ENCODE data around the gene SKI. TPM values are rescaled to one million over a fixed set of nuclear protein-coding genes. Genes with fewer than 3 reads are reported as not detected.
A peak's percentile ranks its signal among the peaks of the same experiment; 100 is the strongest.

SKI gene
- total RNA-seq, 6 donors from 2014 or later, result 57.3 to 108 (median 96.9) TPM

GRCh38 chr1:2193514-2194281, 34.4 kb upstream of the SKI start:
- Histone ChIP-seq H3K4me3 (peak overlapping the region; percentile 2 to 79 (median 77)), H3K4me1 (peaks cover 46 to 68% (median 59%) of the 10 kb centered on the region in 4 donors), H3K27ac (peak overlapping the region; percentile 85 to 96 (median 94)), H3K36me3 (no peaks in the 10 kb centered on the region), H3K27me3 (no peaks in the 10 kb centered on the region), H3K9me3 (no peaks in the 10 kb centered on the region)
- ATAC-seq (ENCODE audit: low FRiP score in 2 of 2) (no peak), DNase-seq (peak in 1 of 2 donors; percentile 86)
- WGBS, 2 donors, result 47 to 56% methylated on average over 18 to 25 of the region's 44 CpGs
- TF ChIP-seq POLR2A (IDR thresholded peaks at IDR 0.05) (no peak), EP300 (IDR thresholded peaks at IDR 0.05) (no peak), CTCF (IDR thresholded peaks at IDR 0.05) (no peak), POLR2AphosphoS5 (IDR thresholded peaks at IDR 0.05) (no peak)

GRCh38 chr1:2194319-2194897, 33.7 kb upstream of the SKI start, which contains the start of gene FAAP20:
TSS of gene FAAP20 (minus strand) at chr1:2194772. CDS start at chr1:2194749, 23 bp downstream.
- peaks cover 48 to 69% (median 63%) of the 10 kb centered on the region in 4 donors for H3K4me1 ChIP-seq

GRCh38 chr1:2194898-2195673, 33.0 kb upstream of the SKI start:
- TF ChIP-seq POLR2A (IDR thresholded peaks at IDR 0.05) (peak in 1 of 4 donors; percentile 56), CTCF (IDR thresholded peaks at IDR 0.05) (peak; percentile 91 to 99 (median 96)), EP300 (IDR thresholded peaks at IDR 0.05) (no peak), POLR2AphosphoS5 (IDR thresholded peaks at IDR 0.05) (peak in 1 of 2 donors; percentile 45)
- WGBS, 2 donors, result 0 to 1% methylated on average over 6 to 20 of the region's 35 CpGs
- ATAC-seq (ENCODE audit: low FRiP score in 2 of 2) (peak; percentile 86 to 88), DNase-seq (peak; percentile 90 to 97)
- Histone ChIP-seq H3K9me3 (no peaks in the 10 kb centered on the region), H3K27me3 (no peaks in the 10 kb centered on the region), H3K4me3 (peak overlapping the region; percentile 75 to 79 (median 77)), H3K4me1 (peaks cover 48 to 69% (median 66%) of the 10 kb centered on the region in 4 donors), H3K27ac (peak overlapping the region; percentile 85 to 96 (median 94)), H3K36me3 (no peaks in the 10 kb centered on the region)

More at GRCh38 chr1:2194319-2194897, 33.7 kb upstream of the SKI start, which contains the start of gene FAAP20:
- 17% methylated on average over 5 of the region's 63 CpGs; no CpG with 5 or more reads in 1 of the 2 donors for WGBS, 2 donors
- peak within 1 kb of the TSS; percentile 85 to 96 (median 94) for H3K27ac ChIP-seq
- H3K4me3 ChIP-seq, result peak within 1 kb of the TSS; percentile 75 to 79 (median 77)
- peak in 1 of 4 donors; percentile 59 for TF ChIP-seq POLR2A (IDR thresholded peaks at IDR 0.05)
- no peak for TF ChIP-seq EP300 (IDR thresholded peaks at IDR 0.05)
- no peaks in the 10 kb centered on the region for H3K9me3 ChIP-seq
- ATAC-seq (ENCODE audit: low FRiP score in 2 of 2) (peak; percentile 44 to 77), DNase-seq (peak; percentile 69 to 94)
- H3K27me3 ChIP-seq, result no peaks in the 10 kb centered on the region
- H3K36me3 ChIP-seq, result no peaks in the 10 kb centered on the region

- H3K27ac ChIP-seq, result peak overlapping the region; percentile 85 to 96 (median 94)
- peaks cover 47 to 69% (median 62%) of the 10 kb centered on the region in 4 donors for H3K4me1 ChIP-seq
- H3K4me3 ChIP-seq, result peak overlapping the region in 1 of 4 donors; percentile 77
- TF ChIP-seq CTCF (IDR thresholded peaks at IDR 0.05) (no peak), EP300 (IDR thresholded peaks at IDR 0.05) (no peak), POLR2AphosphoS5 (IDR thresholded peaks at IDR 0.05) (no peak), POLR2A (IDR thresholded peaks at IDR 0.05) (no peak)
- H3K9me3 ChIP-seq, result no peaks in the 10 kb centered on the region
- WGBS, 2 donors, result 85 to 94% methylated on average over 3 to 4 of the region's 11 CpGs
- DNase-seq, result peak in 1 of 2 donors; percentile 46
- no peaks in the 10 kb centered on the region for H3K36me3 ChIP-seq
- H3K27me3 ChIP-seq, result no peaks in the 10 kb centered on the region
- ATAC-seq (ENCODE audit: low FRiP score in 2 of 2), result no peak
These were observed 32.3 kb upstream of the SKI start for GRCh38 chr1:2195785-2196184.

All from upper lobe of left lung (tissue), 6 donors.